GM19328 (cell line): ENCODE measurements around the gene GRK6.

Experiments used
- ATAC-seq: cut with Tn5 transposase; IDR thresholded peaks from one replicate; pipeline ENCODE4 v1.9.1; 2021; ENCODE audit warnings: mild to moderate bottlenecking, moderate library complexity; ENCODE audit not compliant: unreplicated experiment

Gene GRK6

GRCh38 chr5:177468685-177469628, 42.5 kb downstream of the GRK6 start:
- no peak for ATAC-seq

- no peak for ATAC-seq
These were observed 43.5 kb downstream of the GRK6 start for GRCh38 chr5:177469750-177470525.

- no peak for ATAC-seq
These were observed 44.5 kb downstream of the GRK6 start for GRCh38 chr5:177470759-177471536.

GRCh38 chr5:177471610-177472356, 45.3 kb downstream of the GRK6 start:
- no peak for ATAC-seq

- no peak for ATAC-seq
These were observed 46.3 kb downstream of the GRK6 start for GRCh38 chr5:177472460-177473442.

GRCh38 chr5:177473443-177474001, 47.0 kb downstream of the GRK6 start, which contains the start of gene DBN1:
TSS of gene DBN1 (minus strand) at chr5:177473634. CDS start at chr5:177473521, 113 bp downstream.
- ATAC-seq = no peak

- ATAC-seq = no peak
These were observed 47.6 kb downstream of the GRK6 start for GRCh38 chr5:177474002-177474476.

- no peak for ATAC-seq
These were observed 48.5 kb downstream of the GRK6 start for GRCh38 chr5:177474846-177475562.

- ATAC-seq = no peak
These were observed 49.3 kb downstream of the GRK6 start for GRCh38 chr5:177475563-177476427.

GRCh38 chr5:177476531-177477233, 50.2 kb downstream of the GRK6 start:
- ATAC-seq = no peak

- no peak for ATAC-seq
These were observed 51.4 kb downstream of the GRK6 start for GRCh38 chr5:177477701-177478477.

- ATAC-seq = no peak
These were observed 52.5 kb downstream of the GRK6 start for GRCh38 chr5:177478711-177479646.

- no peak for ATAC-seq
These were observed 53.3 kb downstream of the GRK6 start for GRCh38 chr5:177479774-177480173.

GRCh38 chr5:177482359-177482795, 55.9 kb downstream of the GRK6 start:
- ATAC-seq = no peak
